Jurkat, Clone E6-1 (cell line): ENCODE data around the gene HPSE.

Experiments used
- DNase-seq: peaks from one replicate; pipeline ENCODE4 v3.0.0-alpha.2; 2011; ENCODE audit warnings: low read depth, low spot score
- H3K4me3 ChIP-seq: 2 replicates; pipeline ENCODE4 v1.5.1; 2011; ENCODE audit warnings: mild to moderate bottlenecking, low read length, control low read depth, moderate library complexity

Gene HPSE

DNA sequence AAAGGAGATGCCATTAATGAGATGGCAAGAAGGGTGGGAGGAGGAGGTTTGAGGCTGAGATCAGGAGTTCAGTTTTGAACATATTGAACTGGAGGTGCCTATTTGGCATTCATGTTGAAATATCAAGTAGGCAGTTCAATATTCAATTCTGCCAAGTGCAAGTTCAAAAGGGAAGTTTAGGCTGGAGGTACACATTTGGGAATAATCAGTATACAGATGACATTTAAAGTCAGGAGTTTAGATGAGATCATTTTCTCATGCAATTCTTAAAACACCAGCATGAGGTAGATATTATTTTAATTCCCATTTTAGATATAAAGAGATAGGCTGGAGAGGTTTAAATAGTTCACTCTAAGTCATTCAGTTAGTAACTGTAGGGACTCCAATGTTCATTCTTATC is 76.2 kb downstream of the HPSE start:
- no peak for DNase-seq
- no peak overlapping the region for H3K4me3 ChIP-seq

DNA sequence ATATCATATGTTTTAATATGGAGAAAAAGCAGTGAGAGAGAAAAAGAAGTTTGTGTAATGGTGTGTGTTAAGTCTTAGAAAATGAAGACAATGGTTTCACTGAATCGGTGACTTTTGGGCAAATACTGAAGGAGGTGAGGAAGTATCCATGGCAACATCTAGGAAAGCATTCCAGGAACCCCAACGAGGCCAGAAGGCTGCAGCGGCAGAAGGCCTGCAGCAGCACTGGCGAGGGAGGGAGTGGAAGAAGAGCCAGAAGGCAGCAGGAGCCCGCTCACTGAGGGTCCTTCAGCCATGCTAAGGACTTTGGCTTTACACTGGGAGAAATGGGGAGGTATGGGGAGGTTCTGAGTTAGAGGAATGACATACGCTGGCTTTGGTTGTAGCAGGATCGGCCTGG is 76.8 kb downstream of the HPSE start:
- no peak overlapping the region for H3K4me3 ChIP-seq
- DNase-seq, result no peak

DNA sequence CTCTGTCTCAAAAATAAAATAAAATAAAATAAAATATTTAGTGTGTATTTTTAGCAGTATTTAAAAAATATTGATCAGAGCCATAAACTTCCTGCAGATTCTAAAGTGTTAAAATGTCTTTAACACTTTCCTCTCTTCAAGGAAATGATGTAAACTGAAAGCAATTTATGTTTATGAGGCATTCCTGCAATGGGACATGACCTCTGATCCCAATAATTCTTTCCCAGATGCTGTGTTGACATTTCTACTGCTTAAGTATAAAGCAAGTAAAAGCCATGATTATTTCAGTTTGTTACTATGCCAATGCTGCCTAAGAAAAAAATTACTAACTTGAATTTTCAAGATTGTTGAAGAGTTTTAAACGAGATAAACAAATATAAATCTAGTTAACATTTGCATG is 79.1 kb downstream of the HPSE start:
- no peak overlapping the region for H3K4me3 ChIP-seq
- no peak for DNase-seq

DNA sequence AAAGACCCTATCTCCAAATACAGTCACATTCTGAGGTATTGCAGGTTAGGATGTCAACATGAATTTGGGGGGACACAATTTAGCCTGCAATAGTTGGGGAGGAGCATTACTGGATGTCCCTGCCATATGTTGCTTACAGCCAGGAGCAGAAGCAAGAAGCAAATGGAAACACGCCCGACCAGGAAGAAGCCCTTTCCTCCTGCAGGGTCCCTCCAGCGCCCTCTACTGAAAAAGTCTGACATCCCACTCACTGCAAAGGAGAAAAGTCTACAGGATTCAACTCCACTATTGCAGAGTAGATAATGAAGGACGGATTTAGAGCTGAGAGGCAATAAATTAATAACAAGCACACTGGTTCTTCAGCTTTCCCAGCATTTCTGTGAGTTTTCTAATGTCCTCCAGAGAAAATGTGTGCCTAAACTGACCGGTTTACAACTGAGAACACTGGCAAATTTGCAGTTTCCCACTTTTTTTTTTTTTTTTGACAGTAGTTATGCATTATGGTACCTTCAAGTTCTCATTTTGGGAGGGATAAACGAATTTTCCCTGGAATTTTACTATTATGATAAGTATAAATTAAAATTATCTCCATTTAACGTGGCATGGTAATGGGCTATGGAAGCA is 81.8 kb downstream of the HPSE start:
- peak; percentile 73 for DNase-seq
- no peak overlapping the region for H3K4me3 ChIP-seq

DNA sequence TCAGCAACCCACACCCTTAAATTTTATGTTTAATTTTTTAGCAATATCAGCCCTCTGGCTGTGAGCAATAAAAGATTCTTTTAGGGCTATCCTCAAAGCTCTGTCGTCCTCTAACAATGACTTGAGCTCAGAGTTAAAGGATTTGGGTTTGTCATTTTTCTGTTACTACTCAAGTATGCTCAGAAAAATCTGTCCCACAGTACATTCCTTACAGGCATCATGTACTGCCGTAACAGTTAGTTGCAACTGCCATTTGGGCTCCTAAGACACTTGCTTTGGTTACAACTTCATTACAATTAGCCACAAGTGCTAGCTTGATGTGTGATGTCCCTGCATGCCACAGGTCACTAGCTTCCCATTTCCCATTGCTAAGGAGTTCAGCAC is 83.2 kb downstream of the HPSE start:
- no peak overlapping the region for H3K4me3 ChIP-seq
- no peak for DNase-seq

DNA sequence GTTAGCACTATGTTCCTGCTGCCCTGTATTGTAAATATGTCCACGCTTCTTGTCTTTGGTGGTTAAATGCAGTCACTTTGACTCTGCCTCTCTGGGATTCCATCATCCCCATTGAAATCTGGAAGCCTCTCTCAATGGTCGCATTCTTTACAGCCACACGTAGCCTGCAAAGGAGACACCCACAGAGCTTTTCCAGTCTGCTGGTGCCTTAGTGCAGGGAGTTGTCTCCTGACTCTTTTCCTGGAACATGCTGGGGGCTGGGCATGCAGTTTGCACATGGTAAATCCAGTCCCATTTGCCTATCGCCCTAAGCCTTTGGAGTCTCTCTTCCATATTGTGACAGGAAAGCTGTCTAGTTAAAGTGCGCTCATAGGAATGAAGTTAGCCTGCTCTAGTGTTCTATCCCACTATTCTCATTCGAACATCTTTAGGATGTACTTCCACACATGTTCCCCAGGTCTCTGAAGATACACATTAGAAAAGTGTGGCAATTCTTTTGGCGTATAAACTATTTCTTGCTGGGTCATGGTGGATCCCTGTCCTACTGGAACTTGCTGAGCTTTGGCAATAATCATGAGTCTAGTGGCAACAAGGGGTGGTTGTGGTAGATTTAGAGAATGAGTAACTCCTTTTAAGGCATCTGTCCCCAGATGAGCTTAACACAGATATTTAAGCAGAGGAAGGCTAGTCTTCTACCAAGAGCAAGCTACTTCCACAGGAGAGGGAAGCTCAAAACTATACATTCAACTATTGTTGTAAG is 83.8 kb downstream of the HPSE start:
- no peak overlapping the region for H3K4me3 ChIP-seq
- DNase-seq, result no peak

DNA sequence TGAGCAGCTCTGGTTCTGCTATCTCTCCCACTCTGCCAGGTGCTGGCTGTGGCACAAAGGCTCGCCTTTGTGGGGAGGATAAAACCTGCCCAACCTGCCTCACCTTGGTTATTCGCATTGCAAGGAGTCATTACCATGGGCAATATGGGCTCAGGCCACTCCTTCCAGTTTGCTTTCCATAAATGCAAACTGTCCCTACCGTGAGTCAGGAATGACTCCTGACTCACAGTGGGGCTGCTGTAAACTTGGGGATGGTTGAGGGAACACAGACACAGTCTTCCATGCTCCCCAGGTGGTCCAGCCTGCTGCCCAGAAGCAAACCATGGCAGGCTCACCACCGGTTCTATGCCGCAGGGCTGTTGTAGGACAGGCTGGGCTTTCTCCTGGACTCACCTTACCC is 86.2 kb downstream of the HPSE start:
- DNase-seq, result no peak
- H3K4me3 ChIP-seq, result no peak overlapping the region

DNA sequence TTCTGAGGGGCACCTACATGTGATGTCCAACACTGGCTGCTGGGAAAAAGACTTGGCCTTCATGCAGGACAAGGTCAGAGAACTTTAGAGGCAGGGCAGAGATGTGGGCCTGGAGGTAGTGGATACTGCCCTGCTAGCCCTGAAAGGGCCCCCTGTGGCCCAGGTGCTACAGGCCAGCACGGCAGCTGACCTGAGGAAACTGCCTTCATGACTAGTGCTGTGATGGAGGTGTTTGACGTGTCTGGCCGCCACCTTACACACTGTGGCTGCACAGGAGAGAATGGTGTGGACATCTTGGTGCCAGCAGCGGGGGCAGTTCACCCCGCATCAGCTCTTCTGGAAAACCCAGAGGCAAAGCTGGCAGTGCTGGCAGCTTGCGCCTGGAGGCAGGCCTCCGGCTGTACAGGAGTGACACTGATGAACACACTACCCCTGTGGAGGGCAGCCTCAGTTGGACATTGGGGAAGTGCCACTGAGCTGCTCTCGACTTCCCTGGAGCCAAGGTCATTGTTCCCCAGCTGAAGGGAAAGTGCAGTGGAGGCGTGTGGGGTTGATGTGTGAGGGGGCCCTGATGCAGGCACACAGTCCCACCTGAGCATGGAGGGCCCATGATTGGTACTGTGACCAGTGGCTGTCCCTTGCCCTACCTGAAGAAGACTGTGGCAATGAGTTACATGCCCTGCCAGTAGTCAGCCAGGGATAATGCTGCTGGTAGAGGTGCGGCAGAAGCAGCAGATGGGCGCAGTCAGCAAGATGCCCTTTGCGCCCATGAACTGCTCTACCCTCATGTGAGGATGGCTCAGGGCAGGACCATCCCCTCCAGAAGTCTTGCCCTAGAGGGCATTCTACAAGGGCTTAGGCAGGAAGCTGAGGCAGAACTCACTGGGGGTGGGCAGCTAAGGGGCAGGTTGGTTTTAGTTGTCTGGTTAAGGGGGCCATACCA is 87.0 kb downstream of the HPSE start:
- H3K4me3 ChIP-seq, result no peak overlapping the region
- DNase-seq, result no peak
